ENCODE data around the gene COL8A2. TPM values are rescaled to one million over a fixed set of nuclear protein-coding genes. Genes with fewer than 3 reads are reported as not detected.

COL8A2 gene
- total RNA-seq, 2 experiments from 2014 or later, result 0.07 TPM; not detected in 1

- H3K4me1 Mint-ChIP-seq (ENCODE audit: low read depth), result peaks cover 17% of the 10 kb centered on the region
- no peak for DNase-seq
- CTCF ChIA-PET, result interaction anchor here (1.0 to 3.7 kb wide), 3 partner anchors 43 to 96 kb away, joined by 3 to 23 read pairs (median 5); partner anchors contain the start of gene TRAPPC3
- intact Hi-C loops (cut with micrococcal nuclease), result no loop called here
- peaks cover 10% of the 10 kb centered on the region for H3K36me3 Mint-ChIP-seq (ENCODE audit: low read depth)
- H3K27ac Mint-ChIP-seq, result peak overlapping the region; percentile 30
- no peak overlapping the region for H3K4me3 Mint-ChIP-seq
- no peaks in the 10 kb centered on the region for H3K27me3 Mint-ChIP-seq (ENCODE audit: low read depth)
- no peaks in the 10 kb centered on the region for H3K9me3 Mint-ChIP-seq
These were observed 32.7 kb downstream of the COL8A2 start for GRCh38 chr1:36092166-36092797.

GRCh38 chr1:36091698-36092097, 33.3 kb downstream of the COL8A2 start:
- peaks cover 10% of the 10 kb centered on the region for H3K36me3 Mint-ChIP-seq (ENCODE audit: low read depth)
- CTCF ChIA-PET, result no interaction called here
- no peak overlapping the region for H3K27ac Mint-ChIP-seq
- no peak overlapping the region for H3K4me3 Mint-ChIP-seq
- H3K27me3 Mint-ChIP-seq (ENCODE audit: low read depth), result peaks cover 2% of the 10 kb centered on the region
- H3K4me1 Mint-ChIP-seq (ENCODE audit: low read depth), result peaks cover 17% of the 10 kb centered on the region
- no peak for DNase-seq
- intact Hi-C loops (cut with micrococcal nuclease), result no loop called here
- no peaks in the 10 kb centered on the region for H3K9me3 Mint-ChIP-seq

GRCh38 chr1:36091141-36091540, 33.9 kb downstream of the COL8A2 start:
- peaks cover 6% of the 10 kb centered on the region for H3K27me3 Mint-ChIP-seq (ENCODE audit: low read depth)
- intact Hi-C loops (cut with micrococcal nuclease), result no loop called here
- CTCF ChIA-PET, result interaction anchor here (0.7 to 1.2 kb wide), 2 partner anchors 9 to 37 kb away, joined by 3 read pairs; no protein-coding TSS in a partner anchor
- peaks cover 10% of the 10 kb centered on the region for H3K36me3 Mint-ChIP-seq (ENCODE audit: low read depth)
- H3K4me1 Mint-ChIP-seq (ENCODE audit: low read depth), result peaks cover 17% of the 10 kb centered on the region
- DNase-seq, result no peak
- no peak overlapping the region for H3K4me3 Mint-ChIP-seq
- no peak overlapping the region for H3K27ac Mint-ChIP-seq
- H3K9me3 Mint-ChIP-seq, result no peaks in the 10 kb centered on the region

GRCh38 chr1:36089393-36090121, 35.5 kb downstream of the COL8A2 start:
- H3K9me3 Mint-ChIP-seq, result no peaks in the 10 kb centered on the region
- CTCF ChIA-PET, result interaction anchor here (1.6 kb wide), 1 partner anchor 13 kb away, joined by 3 read pairs; no protein-coding TSS in a partner anchor
- no peak for DNase-seq
- peaks cover 17% of the 10 kb centered on the region for H3K4me1 Mint-ChIP-seq (ENCODE audit: low read depth)
- peaks cover 10% of the 10 kb centered on the region for H3K36me3 Mint-ChIP-seq (ENCODE audit: low read depth)
- H3K27ac Mint-ChIP-seq, result peak overlapping the region; percentile 72
- peaks cover 18% of the 10 kb centered on the region for H3K27me3 Mint-ChIP-seq (ENCODE audit: low read depth)
- H3K4me3 Mint-ChIP-seq, result peak overlapping the region; percentile 87
- intact Hi-C loops (cut with micrococcal nuclease), result loop anchor here (1.0 to 5.0 kb wide), 2 partner anchors 60 to 218 kb away; partner anchors contain the start of genes SH3D21 and TRAPPC3

GRCh38 chr1:36088577-36089392, 36.2 kb downstream of the COL8A2 start, which contains the start of gene ADPRS:
ADPRS (plus strand) TSS chr1:36088892; CDS start chr1:36088905, 13 bp downstream.
- peak within 1 kb of the TSS; percentile 87 for H3K4me3 Mint-ChIP-seq
- H3K27ac Mint-ChIP-seq, result peak within 1 kb of the TSS; percentile 72
- intact Hi-C loops (cut with micrococcal nuclease), result loop anchor here (1.0 to 5.0 kb wide), 4 partner anchors 61 to 219 kb away; partner anchors contain the start of genes AGO1, AGO3, SH3D21 and TRAPPC3
- peak; percentile 92 for DNase-seq
- H3K4me1 Mint-ChIP-seq (ENCODE audit: low read depth), result peaks cover 20% of the 10 kb centered on the region
- peaks cover 21% of the 10 kb centered on the region for H3K27me3 Mint-ChIP-seq (ENCODE audit: low read depth)
- no peaks in the 10 kb centered on the region for H3K9me3 Mint-ChIP-seq
- peaks cover 10% of the 10 kb centered on the region for H3K36me3 Mint-ChIP-seq (ENCODE audit: low read depth)
- CTCF ChIA-PET, result interaction anchor here (1.6 kb wide), 1 partner anchor 14 kb away, joined by 3 read pairs; no protein-coding TSS in a partner anchor

GRCh38 chr1:36088265-36088576, 36.8 kb downstream of the COL8A2 start:
- Mint-ChIP-seq H3K27me3 (ENCODE audit: low read depth) (peaks cover 26% of the 10 kb centered on the region), H3K9me3 (no peaks in the 10 kb centered on the region), H3K4me1 (ENCODE audit: low read depth) (peaks cover 20% of the 10 kb centered on the region), H3K36me3 (ENCODE audit: low read depth) (peaks cover 10% of the 10 kb centered on the region), H3K4me3 (peak overlapping the region; percentile 87), H3K27ac (no peak overlapping the region)
- DNase-seq, result peak; percentile 11
- intact Hi-C loops (cut with micrococcal nuclease), result loop anchor here (1.0 to 5.0 kb wide), 3 partner anchors 157 to 219 kb away; partner anchors contain the start of genes AGO1, AGO3 and SH3D21
- CTCF ChIA-PET, result no interaction called here

GRCh38 chr1:36087233-36088123, 37.5 kb downstream of the COL8A2 start:
- H3K9me3 Mint-ChIP-seq, result no peaks in the 10 kb centered on the region
- peaks cover 7% of the 10 kb centered on the region for H3K36me3 Mint-ChIP-seq (ENCODE audit: low read depth)
- CTCF ChIA-PET, result interaction anchor here (0.9 to 1.1 kb wide), 2 partner anchors 8 to 58 kb away, joined by 4 to 5 read pairs; no protein-coding TSS in a partner anchor
- H3K27ac Mint-ChIP-seq, result no peak overlapping the region
- no peak for DNase-seq
- H3K4me3 Mint-ChIP-seq, result peak overlapping the region; percentile 87
- H3K27me3 Mint-ChIP-seq (ENCODE audit: low read depth), result peaks cover 29% of the 10 kb centered on the region
- intact Hi-C loops (cut with micrococcal nuclease), result loop anchor here (1.0 to 5.0 kb wide), 3 partner anchors 156 to 220 kb away; partner anchors contain the start of genes AGO1, AGO3 and SH3D21
- peaks cover 20% of the 10 kb centered on the region for H3K4me1 Mint-ChIP-seq (ENCODE audit: low read depth)

- Mint-ChIP-seq H3K9me3 (no peaks in the 10 kb centered on the region), H3K4me3 (peak overlapping the region; percentile 7), H3K4me1 (ENCODE audit: low read depth) (peaks cover 15% of the 10 kb centered on the region), H3K36me3 (ENCODE audit: low read depth) (peaks cover 6% of the 10 kb centered on the region), H3K27me3 (ENCODE audit: low read depth) (peaks cover 36% of the 10 kb centered on the region), H3K27ac (no peak overlapping the region)
- DNase-seq, result no peak
- intact Hi-C loops (cut with micrococcal nuclease), result loop anchor here (5.0 kb wide), 1 partner anchor 221 kb away; the partner anchor contains the start of gene SH3D21
- CTCF ChIA-PET, result interaction anchor here (0.9 to 1.1 kb wide), 2 partner anchors 9 to 59 kb away, joined by 4 to 5 read pairs; no protein-coding TSS in a partner anchor
These were observed 38.3 kb downstream of the COL8A2 start for GRCh38 chr1:36086529-36087232.

- Mint-ChIP-seq H3K4me3 (no peak overlapping the region), H3K36me3 (ENCODE audit: low read depth) (peaks cover 4% of the 10 kb centered on the region), H3K27ac (no peak overlapping the region), H3K4me1 (ENCODE audit: low read depth) (peaks cover 13% of the 10 kb centered on the region), H3K27me3 (ENCODE audit: low read depth) (peaks cover 38% of the 10 kb centered on the region), H3K9me3 (no peaks in the 10 kb centered on the region)
- DNase-seq, result no peak
- intact Hi-C loops (cut with micrococcal nuclease), result loop anchor here (5.0 kb wide), 1 partner anchor 221 kb away; the partner anchor contains the start of gene SH3D21
- CTCF ChIA-PET, result interaction anchor here (0.9 to 1.1 kb wide), 2 partner anchors 9 to 59 kb away, joined by 4 to 5 read pairs; no protein-coding TSS in a partner anchor
These were observed 39.1 kb downstream of the COL8A2 start for GRCh38 chr1:36085686-36086526.

- Mint-ChIP-seq H3K4me1 (ENCODE audit: low read depth) (peaks cover 12% of the 10 kb centered on the region), H3K36me3 (ENCODE audit: low read depth) (peaks cover 4% of the 10 kb centered on the region)
These were observed 39.9 kb downstream of the COL8A2 start for GRCh38 chr1:36085126-36085525.

More at GRCh38 chr1:36085126-36085525, 39.9 kb downstream of the COL8A2 start:
- no peak for DNase-seq
- H3K27me3 Mint-ChIP-seq (ENCODE audit: low read depth), result peaks cover 38% of the 10 kb centered on the region
- no peak overlapping the region for H3K4me3 Mint-ChIP-seq
- H3K9me3 Mint-ChIP-seq, result no peaks in the 10 kb centered on the region
- CTCF ChIA-PET, result no interaction called here
- intact Hi-C loops (cut with micrococcal nuclease), result loop anchor here (5.0 kb wide), 1 partner anchor 222 kb away; the partner anchor contains the start of gene SH3D21
- H3K27ac Mint-ChIP-seq, result no peak overlapping the region
